K562 (cell line): Measurements from ENCODE around the gene SLC35E3. TPM values are rescaled to one million over a fixed set of nuclear protein-coding genes. Genes with fewer than 3 reads are reported as not detected.

Experiments
- ARNT ChIP-seq, 2 experiments: fragments of 450-650 bp; IDR thresholded peaks; 2 replicates each; pipeline ENCODE4 v1.6.1; 2016; ENCODE audit warnings: mild to moderate bottlenecking in 1 of 2
- CBX3 ChIP-seq, 2 experiments: IDR thresholded peaks; 1 replicate in 1 of 2; 2 replicates in 1 of 2; pipeline ENCODE4 v1.6.1; 2012; ENCODE audit warnings: inconsistent platforms in 2 of 2, low read length in 2 of 2, borderline replicate concordance in 1 of 2, control low read depth in 1 of 2
- CCAR2 ChIP-seq: fragments of 200-400 bp; formaldehyde crosslinking; IDR thresholded peaks from 2 replicates; pipeline ENCODE4 v1.6.1; 2017; ENCODE audit warnings: mild to moderate bottlenecking, low read depth, low read length
- CREB1 ChIP-seq, 2 experiments: sonication (generic) in 1 of 2; formaldehyde crosslinking in 1 of 2; IDR thresholded peaks; 2 replicates each; pipeline versions ENCODE4 v1.6.1 to v1.8.0; 2012 to 2022; ENCODE audit warnings: inconsistent platforms in 1 of 2, mild to moderate bottlenecking in 1 of 2, missing genetic modification reagents in 1 of 2, moderate library complexity in 1 of 2
- DIDO1 ChIP-seq: fragments of 450-650 bp; IDR thresholded peaks from 2 replicates; pipeline ENCODE4 v1.6.1; 2016; ENCODE audit warnings: low read depth, missing biosample characterization, missing genetic modification characterization
- ELF1 ChIP-seq: fragments of 200-800 bp; sonication (Bioruptor generic); IDR thresholded peaks from 2 replicates; pipeline ENCODE4 v1.6.1; 2016; ENCODE audit warnings: missing genetic modification characterization, missing compliant biosample characterization
- HCFC1 ChIP-seq: IDR thresholded peaks from 2 replicates; pipeline ENCODE4 v1.6.1; 2012; ENCODE audit warnings: low read depth, low read length, improper control_type of control experiment
- MCM2 ChIP-seq: fragments of 450-650 bp; IDR thresholded peaks from 2 replicates; pipeline ENCODE4 v1.6.1; 2017; ENCODE audit warnings: low read depth, mild to moderate bottlenecking
- NR2C2 ChIP-seq, 2 experiments: fragments of 200-800 bp in 1 of 2; sonication (Bioruptor generic) in 1 of 2; sonication (generic) in 1 of 2; formaldehyde crosslinking in 1 of 2; IDR thresholded peaks; 2 replicates each; pipeline versions ENCODE4 v1.6.1 to v1.8.0; 2016 to 2022; ENCODE audit warnings: mild to moderate bottlenecking in 1 of 2, missing compliant biosample characterization in 1 of 2, missing genetic modification characterization in 1 of 2, missing genetic modification reagents in 1 of 2
- POLR2A ChIP-seq: fragments of 450-650 bp; conservative IDR thresholded peaks from 2 replicates; pipeline ENCODE4 v1.6.1; 2016
- POLR2AphosphoS2 ChIP-seq: IDR thresholded peaks from 2 replicates; pipeline ENCODE4 v1.6.1; 2012; ENCODE audit warnings: low read length, improper control_type of control experiment
- PRDM10 ChIP-seq: fragments of 450-650 bp; IDR thresholded peaks from 2 replicates; pipeline ENCODE4 v1.6.1; 2018; ENCODE audit not compliant: partially characterized antibody
- RUNX1 ChIP-seq: sonication (generic); IDR thresholded peaks from 2 replicates; pipeline ENCODE4 v1.6.1; 2016; ENCODE audit warnings: antibody characterized with exemption, low read depth
- TCF7L2 ChIP-seq: fragments of 150-350 bp; IDR thresholded peaks from 2 replicates; pipeline ENCODE4 v1.6.1; 2016; ENCODE audit warnings: low read depth, mild to moderate bottlenecking, low read length, moderate library complexity
- TEAD4 ChIP-seq, 2 experiments: sonication (generic) in 1 of 2; formaldehyde crosslinking in 1 of 2; IDR thresholded peaks; 2 replicates each; pipeline versions ENCODE4 v1.6.1 to v1.8.0; 2012 to 2022; ENCODE audit warnings: borderline replicate concordance in 1 of 2, inconsistent platforms in 1 of 2, low read length in 1 of 2, mild to moderate bottlenecking in 1 of 2, missing genetic modification reagents in 1 of 2
- ZFX ChIP-seq: sonication (generic); formaldehyde crosslinking; IDR thresholded peaks from 2 replicates; pipeline ENCODE4 v1.8.0; 2022; ENCODE audit warnings: mild to moderate bottlenecking, missing genetic modification reagents, moderate library complexity
- ZNF143 ChIP-seq: sonication (generic); formaldehyde crosslinking; IDR thresholded peaks from 2 replicates; pipeline ENCODE4 v1.9.0; 2022; ENCODE audit warnings: mild to moderate bottlenecking, missing genetic modification reagents
- ZNF184 ChIP-seq: sonication (generic); formaldehyde crosslinking; IDR thresholded peaks from 2 replicates; pipeline ENCODE4 v1.5.0; 2020; ENCODE audit warnings: missing genetic modification reagents
- ZNF57 ChIP-seq: fragments of 450-650 bp; formaldehyde crosslinking; IDR thresholded peaks from 2 replicates; pipeline ENCODE4 v1.4.0; 2020; ENCODE audit warnings: mild to moderate bottlenecking, moderate library complexity
- polyA plus RNA-seq, 8 experiments: library from polyadenylated mRNA; depleted of rRNA in 4 of 8; stranded (reverse) in 5 of 8; unstranded in 3 of 8; fragments of >200 nt; fragmentation: Nextera tagmentation in 2 of 8; fragmentation: Illumina TruSeq in 1 of 8; extraction: Ambion mirVana in 2 of 8; extraction: Trizol in 1 of 8; gene quantifications; 2 replicates each; pipeline versions ENCODE4 v1.2.1 to v1.2.3, GENCODE V29; 2011 to 2014; ENCODE audit warnings: inconsistent platforms in 1 of 8, missing spikeins in 1 of 8
- total RNA-seq, 7 experiments: library from RNA; depleted of rRNA in 6 of 7; stranded (reverse); fragments of >200 nt in 6 of 7; fragmentation: Illumina TruSeq in 2 of 7; extraction: Trizol in 2 of 7; gene quantifications; 2 replicates each; pipeline versions ENCODE4 v1.2.1 to v1.2.3, GENCODE V29; 2011 to 2021; ENCODE audit warnings: low replicate concordance in 1 of 7
- TF ChIP-seq, protein P1 (sequence below): sonication (generic); formaldehyde crosslinking; IDR thresholded peaks from 2 replicates; pipeline ENCODE4 v1.8.0; 2022; ENCODE audit warnings: mild to moderate bottlenecking, low read depth, missing genetic modification reagents

The SLC35E3 gene
- total and polyA plus RNA-seq, 9 of the 15 experiments (the other 6 are each of a cell fraction or from before 2014, with no cell fraction given), result 1.2 to 5.9 (median 3.8) TPM

- TF ChIP-seq ARNT (IDR thresholded peaks at IDR 0.05), result no peak
- no peak for TF ChIP-seq CREB1 (IDR thresholded peaks at IDR 0.05)
- TF ChIP-seq CREB1 (CRISPR knock-in tag; IDR thresholded peaks at IDR 0.05), result no peak
- TF ChIP-seq, protein P1, sequence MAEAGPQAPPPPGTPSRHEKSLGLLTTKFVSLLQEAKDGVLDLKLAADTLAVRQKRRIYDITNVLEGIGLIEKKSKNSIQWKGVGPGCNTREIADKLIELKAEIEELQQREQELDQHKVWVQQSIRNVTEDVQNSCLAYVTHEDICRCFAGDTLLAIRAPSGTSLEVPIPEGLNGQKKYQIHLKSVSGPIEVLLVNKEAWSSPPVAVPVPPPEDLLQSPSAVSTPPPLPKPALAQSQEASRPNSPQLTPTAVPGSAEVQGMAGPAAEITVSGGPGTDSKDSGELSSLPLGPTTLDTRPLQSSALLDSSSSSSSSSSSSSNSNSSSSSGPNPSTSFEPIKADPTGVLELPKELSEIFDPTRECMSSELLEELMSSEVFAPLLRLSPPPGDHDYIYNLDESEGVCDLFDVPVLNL (CRISPR knock-in tag), result no peak
- TF ChIP-seq DIDO1 (tag), result no peak
- TF ChIP-seq TEAD4 (IDR thresholded peaks at IDR 0.05; ENCODE audit: low read length), result no peak
- TF ChIP-seq TEAD4 (CRISPR knock-in tag; IDR thresholded peaks at IDR 0.05; ENCODE audit: borderline replicate concordance), result no peak
- TF ChIP-seq RUNX1, result no peak
- TF ChIP-seq NR2C2 (CRISPR knock-in tag; IDR thresholded peaks at IDR 0.05), result no peak
- no peak for TF ChIP-seq NR2C2 (tag; IDR thresholded peaks at IDR 0.05)
- TF ChIP-seq HCFC1, result no peak
- TF ChIP-seq ZNF184, result no peak
- TF ChIP-seq POLR2AphosphoS2, result no peak
- TF ChIP-seq CBX3 (IDR thresholded peaks at IDR 0.05; ENCODE audit: borderline replicate concordance in 1 of 2, low read length in 2 of 2), result peak in 1 of 2 experiments; percentile 17; a peak in 1 of 3 replicates
- no peak for TF ChIP-seq POLR2A
- TF ChIP-seq ZNF143 (CRISPR knock-in tag), result no peak
- peak; percentile 89 for TF ChIP-seq PRDM10
- no peak for TF ChIP-seq MCM2
- no peak for TF ChIP-seq ELF1 (tag)
- no peak for TF ChIP-seq ZFX (CRISPR knock-in tag)
- TF ChIP-seq CCAR2, result no peak
- no peak for TF ChIP-seq ZNF57 (CRISPR knock-in tag)
- TF ChIP-seq TCF7L2, result no peak
Observed at GRCh38 chr12:68792952-68793351, 47.0 kb downstream of the SLC35E3 start (continued).
